GM19193 (cell line): ENCODE data around the gene MAST4.

Source experiments
- POLR2A ChIP-seq: IDR thresholded peaks from 4 replicates; pipeline ENCODE4 v1.6.1; 2011; ENCODE audit not compliant: insufficient read depth, insufficient read length; ENCODE audit errors: extremely low read depth

Gene MAST4

GRCh38 chr5:67181648-67182221 lies 585.5 kb downstream of the MAST4 start:
- no peak for TF ChIP-seq POLR2A

- no peak for TF ChIP-seq POLR2A
Observed at GRCh38 chr5:67182301-67182790, 586.2 kb downstream of the MAST4 start.

- TF ChIP-seq POLR2A: no peak
Observed at GRCh38 chr5:67183859-67184258, 587.7 kb downstream of the MAST4 start.

GRCh38 chr5:67187006-67187715 lies 591.0 kb downstream of the MAST4 start:
- TF ChIP-seq POLR2A: no peak

- no peak for TF ChIP-seq POLR2A
Observed at GRCh38 chr5:67188274-67189078, 592.3 kb downstream of the MAST4 start.

GRCh38 chr5:67189079-67189354 lies 592.8 kb downstream of the MAST4 start:
- no peak for TF ChIP-seq POLR2A

GRCh38 chr5:67189931-67190330 lies 593.7 kb downstream of the MAST4 start:
- TF ChIP-seq POLR2A: no peak

GRCh38 chr5:67190410-67190809 lies 594.2 kb downstream of the MAST4 start:
- TF ChIP-seq POLR2A: no peak

GRCh38 chr5:67190861-67191260 lies 594.7 kb downstream of the MAST4 start:
- no peak for TF ChIP-seq POLR2A

GRCh38 chr5:67192719-67193438 lies 596.7 kb downstream of the MAST4 start:
- TF ChIP-seq POLR2A: no peak

GRCh38 chr5:67193439-67193807 lies 597.2 kb downstream of the MAST4 start:
- TF ChIP-seq POLR2A: no peak

GRCh38 chr5:67194166-67194565 lies 598.0 kb downstream of the MAST4 start:
- no peak for TF ChIP-seq POLR2A

- no peak for TF ChIP-seq POLR2A
Observed at GRCh38 chr5:67195406-67196275, 599.4 kb downstream of the MAST4 start.

- peak; percentile 61 for TF ChIP-seq POLR2A
Observed at GRCh38 chr5:67196537-67197059, 600.4 kb downstream of the MAST4 start, which contains the start of gene CD180. TSS of gene CD180 (minus strand) at chr5:67196799. CDS start at chr5:67196641, 158 bp downstream.

- no peak for TF ChIP-seq POLR2A
Observed at GRCh38 chr5:67197536-67197935, 601.3 kb downstream of the MAST4 start.

- no peak for TF ChIP-seq POLR2A
Observed at GRCh38 chr5:67198917-67199316, 602.7 kb downstream of the MAST4 start.
